Psoas muscle (tissue), 8 donors: Measurements from ENCODE around the gene ZHX3. TPM values are rescaled to one million over a fixed set of nuclear protein-coding genes. Genes with fewer than 3 reads are reported as not detected.

Source experiments
- ATAC-seq, 4 donors: fragments of 200-7000 bp; cut with Tn5 transposase; one replicate each; pipeline ENCODE4 v1.9.1; 2020; ENCODE audit warnings: moderate library complexity in 3 of 4, mild to moderate bottlenecking in 2 of 4
- DNase-seq, 2 donors: peaks; one replicate each; pipeline ENCODE4 v3.0.0-alpha.2; 2020
- H3K27ac ChIP-seq: fragments of 200-600 bp; one replicate; pipeline ENCODE4 v1.8.0; 2022
- H3K27me3 ChIP-seq, 3 donors: fragments of 200-600 bp in 1 of 3; one replicate each; pipeline versions ENCODE4 v1.6.1 to v1.8.0; 2013 to 2022; ENCODE audit warnings: low read length in 2 of 3, mild to moderate bottlenecking in 2 of 3, moderate library complexity in 1 of 3; ENCODE audit not compliant: insufficient read depth in 3 of 3
- H3K36me3 ChIP-seq, 2 donors: fragments of 200-600 bp in 1 of 2; one replicate each; pipeline versions ENCODE4 v1.6.1 to v1.8.0; 2013 to 2022; ENCODE audit warnings: low read depth in 1 of 2, mild to moderate bottlenecking in 1 of 2, moderate library complexity in 1 of 2; ENCODE audit not compliant: insufficient read depth in 1 of 2
- H3K4me1 ChIP-seq: fragments of 200-600 bp; one replicate; pipeline ENCODE4 v1.8.0; 2022
- H3K4me3 ChIP-seq: fragments of 200-600 bp; one replicate; pipeline ENCODE4 v1.8.0; 2022; ENCODE audit warnings: mild to moderate bottlenecking
- H3K9me3 ChIP-seq: fragments of 200-600 bp; one replicate; pipeline ENCODE4 v1.8.0; 2022
- WGBS, 3 donors: extraction: QIAGEN DNeasy Blood & Tissue Kit; methylation state at CpG; one replicate each; pipeline versions ENCODE4 v1.1.6 to v1.1.7; 2013; 5-methylcytosine and 5-hydroxymethylcytosine counted together
- intact Hi-C, 2 donors: fragments of 100-400 bp; cut with DNase I; formaldehyde crosslinking; loops; one replicate each; pipeline versions ENCODE4 v1.11.0 to v1.14.2; 2022
- polyA plus RNA-seq, 3 donors: library from polyadenylated mRNA; stranded (reverse); fragments of 200-250 nt; gene quantifications; one replicate each; pipeline ENCODE4 v1.2.3, GENCODE V29; 2013
- total RNA-seq, 4 donors: library from RNA; stranded (reverse); fragmentation: NEBNext Ultra II Directional in 2 of 4; extraction: Animal tissue kit (Norgen Biotek cat#: 25700) in 2 of 4; gene quantifications; one replicate each; pipeline versions ENCODE4 v1.2.1 to v1.2.4, GENCODE V29; 2021 to 2023
- TF ChIP-seq, protein P1 (sequence below): fragments of 200-600 bp; IDR thresholded peaks from one replicate; pipeline ENCODE4 v1.8.0; 2022; ENCODE audit warnings: antibody characterized with exemption
- donor health status: healthy with polysubstance abuse.
- donor health status: DM: no; HTN: no; CAD: no; lungs with moderate emphysema.
- donor health status: Bipolar disorder and iron deficiency.
- donor health status: healthy.
- donor health status: DM: yes; HTN: yes; CAD: no.
- donor health status: DM: no; HTN: no; CAD: no.
- donor health status: DM: no; HTN: no; CAD: no.
- donor health status: DM: yes; HTN: yes; CAD: no.

The ZHX3 gene
- total and polyA plus RNA-seq, 7 donors: 7.0 to 47.7 (median 39.6) TPM

- 75 to 93% (median 87%) methylated on average over 2 of the region's 2 CpGs for WGBS, 3 donors
- no peak overlapping the region for H3K27ac ChIP-seq
- no peak overlapping the region for H3K4me3 ChIP-seq
- intact Hi-C loops: loop anchor here in 1 of 2 donors (5.0 kb wide), 1 partner anchor 43 kb away; no protein-coding TSS in a partner anchor
- TF ChIP-seq, protein P1, sequence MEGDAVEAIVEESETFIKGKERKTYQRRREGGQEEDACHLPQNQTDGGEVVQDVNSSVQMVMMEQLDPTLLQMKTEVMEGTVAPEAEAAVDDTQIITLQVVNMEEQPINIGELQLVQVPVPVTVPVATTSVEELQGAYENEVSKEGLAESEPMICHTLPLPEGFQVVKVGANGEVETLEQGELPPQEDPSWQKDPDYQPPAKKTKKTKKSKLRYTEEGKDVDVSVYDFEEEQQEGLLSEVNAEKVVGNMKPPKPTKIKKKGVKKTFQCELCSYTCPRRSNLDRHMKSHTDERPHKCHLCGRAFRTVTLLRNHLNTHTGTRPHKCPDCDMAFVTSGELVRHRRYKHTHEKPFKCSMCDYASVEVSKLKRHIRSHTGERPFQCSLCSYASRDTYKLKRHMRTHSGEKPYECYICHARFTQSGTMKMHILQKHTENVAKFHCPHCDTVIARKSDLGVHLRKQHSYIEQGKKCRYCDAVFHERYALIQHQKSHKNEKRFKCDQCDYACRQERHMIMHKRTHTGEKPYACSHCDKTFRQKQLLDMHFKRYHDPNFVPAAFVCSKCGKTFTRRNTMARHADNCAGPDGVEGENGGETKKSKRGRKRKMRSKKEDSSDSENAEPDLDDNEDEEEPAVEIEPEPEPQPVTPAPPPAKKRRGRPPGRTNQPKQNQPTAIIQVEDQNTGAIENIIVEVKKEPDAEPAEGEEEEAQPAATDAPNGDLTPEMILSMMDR: no peak
- no peaks in the 10 kb centered on the region for H3K27me3 ChIP-seq
- peaks cover 0 to 31% of the 10 kb centered on the region in 2 donors for H3K36me3 ChIP-seq
- H3K9me3 ChIP-seq: peaks cover 7% of the 10 kb centered on the region
- ATAC-seq (no peak), DNase-seq (no peak)
- H3K4me1 ChIP-seq: peaks cover 24% of the 10 kb centered on the region
These were observed 133.7 kb downstream of the ZHX3 start for GRCh38 chr20:41183831-41184230.

GRCh38 chr20:41183391-41183790, 134.1 kb downstream of the ZHX3 start:
- intact Hi-C loops: loop anchor here in 1 of 2 donors (5.0 kb wide), 1 partner anchor 44 kb away; no protein-coding TSS in a partner anchor
- Histone ChIP-seq H3K4me3 (no peak overlapping the region), H3K27ac (no peak overlapping the region), H3K4me1 (peaks cover 29% of the 10 kb centered on the region), H3K9me3 (peaks cover 7% of the 10 kb centered on the region), H3K27me3 (no peaks in the 10 kb centered on the region), H3K36me3 (peaks cover 0 to 31% of the 10 kb centered on the region in 2 donors)
- TF ChIP-seq, protein P1: no peak
- ATAC-seq: no peak
- WGBS, 3 donors: 95 to 99% (median 98%) methylated on average over 6 of the region's 6 CpGs
- no peak for DNase-seq

- Histone ChIP-seq H3K27me3 (no peaks in the 10 kb centered on the region), H3K4me1 (peaks cover 37% of the 10 kb centered on the region), H3K4me3 (no peak overlapping the region), H3K27ac (no peak overlapping the region), H3K36me3 (peaks cover 0 to 31% of the 10 kb centered on the region in 2 donors), H3K9me3 (peaks cover 2% of the 10 kb centered on the region)
- intact Hi-C loops: loop anchor here in 1 of 2 donors (5.0 kb wide), 1 partner anchor 45 kb away; no protein-coding TSS in a partner anchor
- TF ChIP-seq, protein P1: no peak
- WGBS, 3 donors: 88 to 97% (median 91%) methylated on average over 10 of the region's 10 CpGs
- DNase-seq (no peak), ATAC-seq (no peak)
These were observed 135.0 kb downstream of the ZHX3 start for GRCh38 chr20:41182296-41183212.

DNA sequence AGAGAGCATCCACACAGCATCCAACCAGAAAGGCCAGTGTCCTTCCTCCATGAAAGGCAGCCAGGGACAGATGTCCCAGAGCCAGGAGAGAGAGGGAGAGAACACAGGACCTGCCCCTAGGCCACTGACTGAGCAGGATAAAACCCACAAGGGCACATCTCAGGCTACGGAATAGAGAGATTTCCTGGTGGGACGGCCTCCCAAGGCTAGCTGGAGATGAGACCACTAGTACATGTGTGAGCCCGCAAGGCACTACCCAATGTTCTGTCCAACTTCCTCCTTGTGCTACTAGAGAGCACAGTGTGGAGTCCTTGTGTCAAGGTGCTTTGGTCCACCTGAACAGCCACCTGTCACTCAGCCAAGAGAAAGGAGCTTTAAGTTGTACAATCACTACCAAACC, 136.0 kb downstream of the ZHX3 start:
- WGBS, 3 donors: 93 to 98% (median 96%) methylated on average over 3 of the region's 3 CpGs
- no peak overlapping the region for H3K4me3 ChIP-seq
- TF ChIP-seq, protein P1: no peak
- no peaks in the 10 kb centered on the region for H3K9me3 ChIP-seq
- no peak overlapping the region for H3K27ac ChIP-seq
- no peak for ATAC-seq
- no peaks in the 10 kb centered on the region for H3K27me3 ChIP-seq
- H3K4me1 ChIP-seq: peaks cover 44% of the 10 kb centered on the region
- H3K36me3 ChIP-seq: peaks cover 0 to 31% of the 10 kb centered on the region in 2 donors
- intact Hi-C loops: loop anchor here in 1 of 2 donors (5.0 kb wide), 1 partner anchor 46 kb away; no protein-coding TSS in a partner anchor
- DNase-seq: peak in 1 of 2 donors; percentile 13
